H9 (cell line): Measurements from ENCODE around the gene RAB33B. TPM values are rescaled to one million over a fixed set of nuclear protein-coding genes. Genes with fewer than 3 reads are reported as not detected.

Experiments
- DNase-seq: peaks from one replicate; pipeline ENCODE4 v3.0.0-alpha.2; 2017
- H2AFZ ChIP-seq: one replicate; pipeline ENCODE4 v1.6.1; 2013; ENCODE audit warnings: mild to moderate bottlenecking, low read length, control low read depth, moderate library complexity
- H2AK5ac ChIP-seq: 2 replicates; pipeline ENCODE4 v1.6.1; 2013; ENCODE audit warnings: low read length, control low read depth, mixed read lengths; ENCODE audit not compliant: insufficient read length
- H2BK120ac ChIP-seq: one replicate; pipeline ENCODE4 v1.6.1; 2013; ENCODE audit warnings: low read depth, mild to moderate bottlenecking, low read length, control low read depth, inconsistent platforms; ENCODE audit not compliant: poor library complexity, severe bottlenecking
- H2BK12ac ChIP-seq: 2 replicates; pipeline ENCODE4 v1.6.1; 2013; ENCODE audit warnings: low read length, control low read depth, mixed read lengths, low read depth; ENCODE audit not compliant: insufficient read length
- H2BK15ac ChIP-seq: 2 replicates; pipeline ENCODE4 v1.6.1; 2013; ENCODE audit warnings: low read depth, low read length, control low read depth
- H2BK20ac ChIP-seq: one replicate; pipeline ENCODE4 v1.6.1; 2013; ENCODE audit warnings: low read depth, mild to moderate bottlenecking, low read length, control low read depth, inconsistent platforms; ENCODE audit not compliant: poor library complexity, severe bottlenecking
- H2BK5ac ChIP-seq: 2 replicates; pipeline ENCODE4 v1.6.1; 2013; ENCODE audit warnings: low read length, control low read depth, mixed read lengths; ENCODE audit not compliant: insufficient read length
- H3K14ac ChIP-seq: 2 replicates; pipeline ENCODE4 v1.6.1; 2013; ENCODE audit warnings: low read length, control low read depth; ENCODE audit not compliant: insufficient read depth
- H3K18ac ChIP-seq: 2 replicates; pipeline ENCODE4 v1.6.1; 2013; ENCODE audit warnings: low read depth, mild to moderate bottlenecking, mixed read lengths, low read length, control low read depth; ENCODE audit not compliant: insufficient read length
- H3K23ac ChIP-seq: 2 replicates; pipeline ENCODE4 v1.6.1; 2013; ENCODE audit warnings: low read length, control low read depth, mixed read lengths, low read depth; ENCODE audit not compliant: insufficient read length
- H3K23me2 ChIP-seq: 2 replicates; pipeline ENCODE4 v1.6.1; 2013; ENCODE audit warnings: low read depth, mild to moderate bottlenecking, mixed read lengths, low read length, control low read depth; ENCODE audit not compliant: insufficient read length, poor library complexity, severe bottlenecking
- H3K27ac ChIP-seq: 2 replicates; pipeline ENCODE4 v1.5.1; 2013; ENCODE audit warnings: low read length, control low read depth, mixed read lengths, low read depth; ENCODE audit not compliant: insufficient read length
- H3K27me3 ChIP-seq: 2 replicates; pipeline ENCODE4 v1.6.1; 2013; ENCODE audit warnings: low read length, control low read depth, inconsistent platforms; ENCODE audit not compliant: insufficient read depth
- H3K4ac ChIP-seq: 2 replicates; pipeline ENCODE4 v1.6.1; 2013; ENCODE audit warnings: low read depth, mild to moderate bottlenecking, control low read depth, inconsistent platforms, low read length, moderate library complexity
- H3K4me1 ChIP-seq: 2 replicates; pipeline ENCODE4 v1.6.1; 2013; ENCODE audit warnings: low read length, control low read depth, inconsistent platforms; ENCODE audit not compliant: insufficient read depth
- H3K4me2 ChIP-seq: 2 replicates; pipeline ENCODE4 v1.6.1; 2013; ENCODE audit warnings: low read length, control low read depth, mixed read lengths; ENCODE audit not compliant: insufficient read length, insufficient read depth
- H3K56ac ChIP-seq: 2 replicates; pipeline ENCODE4 v1.6.1; 2013; ENCODE audit warnings: low read depth, mild to moderate bottlenecking, mixed read lengths, low read length, control low read depth; ENCODE audit not compliant: insufficient read length
- H3K79me1 ChIP-seq: 2 replicates; pipeline ENCODE4 v1.6.1; 2013; ENCODE audit warnings: low read depth, mild to moderate bottlenecking, moderate library complexity, low read length, control low read depth, inconsistent platforms; ENCODE audit not compliant: insufficient read depth, poor library complexity, severe bottlenecking
- H3K79me2 ChIP-seq: 2 replicates; pipeline ENCODE4 v1.6.1; 2013; ENCODE audit warnings: low read length, control low read depth, inconsistent platforms; ENCODE audit not compliant: insufficient read depth
- H3K9ac ChIP-seq: 2 replicates; pipeline ENCODE4 v1.6.1; 2013; ENCODE audit warnings: low read length, control low read depth, mixed read lengths; ENCODE audit not compliant: insufficient read length; ENCODE audit errors: extremely low read depth
- H3K9me3 ChIP-seq: one replicate; pipeline ENCODE4 v1.6.1; 2013; ENCODE audit warnings: low read depth, low read length, inconsistent platforms; ENCODE audit not compliant: control insufficient read depth
- H3T11ph ChIP-seq: one replicate; pipeline ENCODE4 v1.6.1; 2013; ENCODE audit warnings: mild to moderate bottlenecking, low read length, control low read depth, inconsistent platforms
- H4K20me1 ChIP-seq: one replicate; pipeline ENCODE4 v1.6.1; 2013; ENCODE audit not compliant: control insufficient read depth, insufficient read length, insufficient read depth
- H4K5ac ChIP-seq: 2 replicates; pipeline ENCODE4 v1.6.1; 2013; ENCODE audit warnings: low read depth, mild to moderate bottlenecking, mixed read lengths, low read length, control low read depth; ENCODE audit not compliant: insufficient read length
- H4K8ac ChIP-seq: replicated peaks from 2 replicates; pipeline ENCODE4 v1.6.1; 2013; ENCODE audit warnings: low read length, control low read depth, mixed read lengths, low read depth; ENCODE audit not compliant: insufficient read length
- H4K91ac ChIP-seq: 2 replicates; pipeline ENCODE4 v1.6.1; 2013; ENCODE audit warnings: low read depth, mild to moderate bottlenecking, moderate library complexity, mixed read lengths, low read length, control low read depth; ENCODE audit not compliant: insufficient read length
- H3K27ac Mint-ChIP-seq, 3 experiments: 2 replicates in 2 of 3; 3 replicates in 1 of 3; pipeline ENCODE4 v1.8.0; 2020 to 2021; ENCODE audit warnings: mixed read lengths in 3 of 3, mild to moderate bottlenecking in 1 of 3, moderate library complexity in 1 of 3
- H3K27me3 Mint-ChIP-seq: 2 replicates; pipeline ENCODE4 v1.8.0; 2021; ENCODE audit warnings: low read depth, mild to moderate bottlenecking, moderate library complexity, mixed read lengths
- H3K36me3 Mint-ChIP-seq, 3 experiments: 2 replicates in 2 of 3; 3 replicates in 1 of 3; pipeline ENCODE4 v1.8.0; 2020 to 2021; ENCODE audit warnings: low read depth in 3 of 3, mixed read lengths in 3 of 3; ENCODE audit not compliant: insufficient read depth in 1 of 3
- H3K4me1 Mint-ChIP-seq, 2 experiments: 2 replicates each; pipeline ENCODE4 v1.8.0; 2020; ENCODE audit warnings: mixed read lengths in 2 of 2
- H3K4me3 Mint-ChIP-seq, 2 experiments: 2 replicates in 1 of 2; 3 replicates in 1 of 2; pipeline ENCODE4 v1.8.0; 2020 to 2021; ENCODE audit warnings: mild to moderate bottlenecking in 2 of 2, mixed read lengths in 2 of 2, moderate library complexity in 1 of 2
- H3K9me3 Mint-ChIP-seq, 2 experiments: 2 replicates in 1 of 2; 3 replicates in 1 of 2; pipeline ENCODE4 v1.8.0; 2020; ENCODE audit warnings: mild to moderate bottlenecking in 2 of 2, mixed read lengths in 2 of 2, moderate library complexity in 1 of 2
- CTCF ChIP-seq: fragments of 200-600 bp; sonication (generic); conservative IDR thresholded peaks from 3 replicates; pipeline ENCODE4 v1.8.0; 2021; ENCODE audit warnings: antibody characterized with exemption, mild to moderate bottlenecking
- WGBS: extraction: QIAGEN DNeasy Blood & Tissue Kit; methylation state at CpG from one replicate; pipeline ENCODE4 v1.1.7; 2013; ENCODE audit warnings: missing lambda C conversion rate, low lambda C conversion rate, mixed read lengths; ENCODE audit not compliant: insufficient read length; ENCODE audit errors: extremely low coverage; 5-methylcytosine and 5-hydroxymethylcytosine counted together
- total RNA-seq: library from RNA; stranded (reverse); gene quantifications from 2 replicates; pipeline ENCODE4 v1.2.1, GENCODE V29; 2021

RAB33B gene
- total RNA-seq, 1 experiment from 2014 or later: 7.7 TPM

DNA sequence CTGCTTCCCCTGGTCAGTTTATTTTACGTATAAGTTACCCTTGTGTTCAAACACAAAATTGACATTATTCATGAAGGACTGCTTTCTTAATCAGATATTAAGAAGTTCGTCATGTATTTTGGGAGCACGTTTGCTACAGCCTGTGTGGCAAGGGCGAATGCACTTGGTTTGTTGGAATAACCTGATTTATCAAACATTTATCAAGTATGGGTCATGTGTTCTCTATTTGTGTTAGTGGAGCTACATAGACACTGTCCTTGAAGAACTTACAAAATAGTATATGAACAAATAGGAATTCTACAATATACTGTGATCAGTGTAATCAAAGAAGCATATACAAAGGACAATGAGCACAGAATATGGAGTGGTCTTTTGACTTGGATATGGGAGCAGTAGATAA lies 22.4 kb downstream of the RAB33B start:
- Histone ChIP-seq H3K23me2 (no peaks in the 10 kb centered on the region), H3K56ac (no peak overlapping the region), H2AFZ (no peak overlapping the region), H3K14ac (no peak overlapping the region), H2BK12ac (no peak overlapping the region), H3K9ac (no peak overlapping the region), H4K8ac (no peak overlapping the region), H3K4ac (no peak overlapping the region), H4K5ac (no peak overlapping the region), H3K79me2 (peaks cover 2% of the 10 kb centered on the region; the same call in 1 of the 2 replicates), H4K20me1 (no peaks in the 10 kb centered on the region), H2AK5ac (no peak overlapping the region), H3K23ac (no peak overlapping the region), H2BK15ac (no peak overlapping the region), H3K4me2 (no peak overlapping the region), H3K27ac (no peak overlapping the region), H3K27me3 (no peaks in the 10 kb centered on the region), H2BK20ac (no peak overlapping the region), H3K79me1 (no peaks in the 10 kb centered on the region), H3K9me3 (no peaks in the 10 kb centered on the region), H4K91ac (no peak overlapping the region), H3K18ac (no peak overlapping the region), H2BK120ac (no peak overlapping the region), H3T11ph (no peak overlapping the region), H2BK5ac (no peak overlapping the region), H3K4me1 (no peaks in the 10 kb centered on the region)
- H3K4me3 Mint-ChIP-seq: no peak overlapping the region
- H3K9me3 Mint-ChIP-seq: peaks cover 5 to 6% of the 10 kb centered on the region in 2 experiments; a peak in 4 of 5 replicates
- no peaks in the 10 kb centered on the region for H3K27me3 Mint-ChIP-seq
- no peak for DNase-seq
- H3K27ac Mint-ChIP-seq: no peak overlapping the region
- TF ChIP-seq CTCF: no peak
- no peaks in the 10 kb centered on the region for H3K4me1 Mint-ChIP-seq
- no CpG with 5 or more reads among the region's 4 CpGs for WGBS
- H3K36me3 Mint-ChIP-seq: peaks cover 14 to 22% (median 22%) of the 10 kb centered on the region in 3 experiments
